Mucosa of gallbladder (tissue), 1 donor: ENCODE measurements around the gene PSPH. TPM values are rescaled to one million over a fixed set of nuclear protein-coding genes. Genes with fewer than 3 reads are reported as not detected.

Experiments used
- total RNA-seq: library from RNA; stranded (reverse); gene quantifications from one replicate; pipeline ENCODE4 v1.2.1, GENCODE V29; 2021
- donor health status: DM: no; HTN: no; CAD: no.

Gene PSPH
- total RNA-seq, 1 donor from 2014 or later, result 33.4 TPM

Other genes with a start within 250 kb of the PSPH start
- gene SEPTIN14, start 188.7 kb downstream of the PSPH start, total RNA-seq, result not detected
- gene ZNF713, start 164.0 kb downstream of the PSPH start, total RNA-seq, result 4.5 TPM
- 10.8 TPM for gene MRPS17, start 99.6 kb downstream of the PSPH start, total RNA-seq
- 45.3 TPM for gene NIPSNAP2, start 86.9 kb downstream of the PSPH start, total RNA-seq
- gene CCT6A, start 321 bp upstream of the PSPH start, total RNA-seq, result 87.6 TPM
- 245 TPM for gene SUMF2, start 12.8 kb upstream of the PSPH start, total RNA-seq
- 0.89 TPM for gene PHKG1, start 41.5 kb upstream of the PSPH start, total RNA-seq
- 293 TPM for gene CHCHD2, start 55.0 kb upstream of the PSPH start, total RNA-seq
- gene NUPR2, start 65.0 kb upstream of the PSPH start, total RNA-seq, result 1.0 TPM